ENCODE data around the gene GLIPR1L2.
A peak's percentile ranks its signal among the peaks of the same experiment; 100 is the strongest.
"Not testable (repeated sequence)": the region's sequence is repeated elsewhere in the genome, so short reads cannot be mapped to it uniquely, and the experiment has no call there.

The GLIPR1L2 gene

DNA sequence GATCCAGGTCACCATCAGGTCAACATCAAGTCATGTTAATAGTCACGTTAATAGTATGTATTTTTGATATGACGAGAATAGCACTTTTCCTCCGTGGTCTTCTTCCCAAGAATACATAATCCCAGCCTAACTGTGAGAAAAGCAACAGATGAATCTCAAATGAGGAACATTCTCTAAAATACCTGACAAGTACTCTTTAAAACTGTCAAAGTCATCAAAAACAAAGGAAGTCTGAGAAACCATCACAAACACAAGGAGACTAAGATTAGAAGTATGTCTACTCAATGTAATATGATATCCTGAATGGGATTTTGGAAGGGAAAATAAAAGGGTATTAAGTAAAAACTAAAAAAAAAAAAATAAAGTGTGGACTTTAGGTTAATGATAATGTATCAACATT lies 52.8 kb downstream of the GLIPR1L2 start:
- H3K4me3 ChIP-seq (replicated peaks; ENCODE audit: low read depth, low read length) = no peak overlapping the region
- no peak for DNase-seq (ENCODE audit: low read depth)
- TF ChIP-seq, protein P1, sequence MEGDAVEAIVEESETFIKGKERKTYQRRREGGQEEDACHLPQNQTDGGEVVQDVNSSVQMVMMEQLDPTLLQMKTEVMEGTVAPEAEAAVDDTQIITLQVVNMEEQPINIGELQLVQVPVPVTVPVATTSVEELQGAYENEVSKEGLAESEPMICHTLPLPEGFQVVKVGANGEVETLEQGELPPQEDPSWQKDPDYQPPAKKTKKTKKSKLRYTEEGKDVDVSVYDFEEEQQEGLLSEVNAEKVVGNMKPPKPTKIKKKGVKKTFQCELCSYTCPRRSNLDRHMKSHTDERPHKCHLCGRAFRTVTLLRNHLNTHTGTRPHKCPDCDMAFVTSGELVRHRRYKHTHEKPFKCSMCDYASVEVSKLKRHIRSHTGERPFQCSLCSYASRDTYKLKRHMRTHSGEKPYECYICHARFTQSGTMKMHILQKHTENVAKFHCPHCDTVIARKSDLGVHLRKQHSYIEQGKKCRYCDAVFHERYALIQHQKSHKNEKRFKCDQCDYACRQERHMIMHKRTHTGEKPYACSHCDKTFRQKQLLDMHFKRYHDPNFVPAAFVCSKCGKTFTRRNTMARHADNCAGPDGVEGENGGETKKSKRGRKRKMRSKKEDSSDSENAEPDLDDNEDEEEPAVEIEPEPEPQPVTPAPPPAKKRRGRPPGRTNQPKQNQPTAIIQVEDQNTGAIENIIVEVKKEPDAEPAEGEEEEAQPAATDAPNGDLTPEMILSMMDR (IDR thresholded peaks at IDR 0.05; ENCODE audit: low read length, missing control alignments) = no peak

- DNase-seq (ENCODE audit: low read depth) = peak; percentile 62
- TF ChIP-seq, protein P1 (IDR thresholded peaks at IDR 0.05; ENCODE audit: low read length, missing control alignments) = no peak
Measured at GRCh38 chr12:75444429-75445136, 53.7 kb downstream of the GLIPR1L2 start.

DNA sequence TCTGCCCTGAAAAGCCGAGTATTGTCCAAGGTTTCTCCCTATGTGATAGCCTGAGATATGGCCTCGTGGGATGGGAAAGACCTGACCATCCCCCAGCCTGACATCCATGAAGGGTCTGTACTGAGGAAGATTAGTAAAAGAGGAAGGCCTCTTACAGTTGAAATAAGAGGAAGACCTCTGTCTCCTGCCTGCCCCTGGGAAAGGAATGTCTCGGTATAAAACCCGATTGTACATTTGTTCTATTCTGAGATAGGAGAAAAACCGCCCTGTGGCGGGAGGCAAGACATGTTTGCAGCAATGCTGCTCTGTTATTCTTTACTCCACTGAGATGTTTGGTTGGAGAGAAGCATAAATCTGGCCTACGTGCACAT lies 54.2 kb downstream of the GLIPR1L2 start:
- not testable (repeated sequence) for H3K4me3 ChIP-seq (replicated peaks; ENCODE audit: low read depth, low read length); DNase-seq (ENCODE audit: low read depth)

More at GRCh38 chr12:75444429-75445136, 53.7 kb downstream of the GLIPR1L2 start:
- H3K4me3 ChIP-seq (replicated peaks; ENCODE audit: low read depth, low read length) = no peak overlapping the region

DNA sequence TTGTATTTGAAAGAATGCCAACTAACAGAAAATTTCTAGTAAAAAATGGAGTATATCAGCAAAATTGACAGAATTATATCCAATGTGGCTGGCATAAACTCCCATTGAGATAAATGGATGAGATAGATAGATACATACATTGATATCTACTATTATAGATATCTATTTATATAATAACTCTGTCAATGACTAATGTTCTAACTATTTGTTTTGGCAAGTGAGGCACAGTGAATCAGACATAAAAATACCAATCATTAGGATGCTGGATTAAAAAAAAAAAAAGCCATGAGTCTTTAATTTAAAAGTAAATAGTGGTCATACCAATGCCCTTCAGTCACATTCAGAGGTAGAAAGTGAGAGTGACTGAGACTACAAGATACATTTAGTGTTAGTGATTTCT lies 56.0 kb downstream of the GLIPR1L2 start:
- DNase-seq (ENCODE audit: low read depth) = peak; percentile 51
- TF ChIP-seq, protein P1 (IDR thresholded peaks at IDR 0.05; ENCODE audit: low read length, missing control alignments) = no peak
- H3K4me3 ChIP-seq (replicated peaks; ENCODE audit: low read depth, low read length) = no peak overlapping the region

GRCh38 chr12:75447691-75448393 lies 57.0 kb downstream of the GLIPR1L2 start:
- no peak for DNase-seq (ENCODE audit: low read depth)
- TF ChIP-seq, protein P1 (IDR thresholded peaks at IDR 0.05; ENCODE audit: low read length, missing control alignments) = no peak
- H3K4me3 ChIP-seq (replicated peaks; ENCODE audit: low read depth, low read length) = no peak overlapping the region

DNA sequence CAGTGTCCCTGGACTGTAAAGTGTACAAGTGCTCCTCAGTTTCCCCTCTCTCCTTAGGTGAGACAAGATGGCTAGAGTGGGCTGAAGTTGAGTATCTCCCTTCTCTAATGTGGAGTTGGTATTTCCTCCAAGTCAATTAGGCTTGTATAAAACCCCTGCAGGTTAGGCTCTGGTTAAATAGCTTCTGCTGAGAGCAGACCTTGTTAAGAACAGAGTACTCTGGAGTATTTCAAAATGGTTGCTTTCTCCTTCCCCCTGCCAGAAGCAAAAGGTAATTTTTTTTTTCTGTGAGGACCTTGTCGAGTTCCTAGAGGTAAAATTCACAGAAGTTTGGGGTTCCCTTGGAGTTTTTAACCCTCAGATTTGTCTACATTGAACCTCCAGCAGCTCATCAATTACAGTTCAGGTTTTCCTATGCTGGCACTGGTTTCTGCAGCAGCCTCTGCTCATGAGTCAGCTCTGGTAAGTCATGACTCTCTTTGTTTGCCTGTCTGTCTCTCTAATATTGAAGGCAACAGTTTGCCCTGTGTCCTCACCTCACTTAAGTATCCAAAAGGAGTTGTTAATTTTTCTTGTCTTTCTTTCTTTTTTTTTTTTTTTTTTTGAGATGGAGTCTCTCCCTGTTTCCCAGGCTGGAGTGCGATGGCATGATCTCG lies 61.9 kb downstream of the GLIPR1L2 start:
- DNase-seq (ENCODE audit: low read depth) = peak; percentile 45
- TF ChIP-seq, protein P1 (IDR thresholded peaks at IDR 0.05; ENCODE audit: low read length, missing control alignments) = no peak
- no peak overlapping the region for H3K4me3 ChIP-seq (replicated peaks; ENCODE audit: low read depth, low read length)

GRCh38 chr12:75455839-75456238 lies 65.0 kb downstream of the GLIPR1L2 start:
- TF ChIP-seq, protein P1 (IDR thresholded peaks at IDR 0.05; ENCODE audit: low read length, missing control alignments) = no peak
- H3K4me3 ChIP-seq (replicated peaks; ENCODE audit: low read depth, low read length) = no peak overlapping the region
- no peak for DNase-seq (ENCODE audit: low read depth)
